ENCODE measurements around the gene CKAP4. TPM values are rescaled to one million over a fixed set of nuclear protein-coding genes. Genes with fewer than 3 reads are reported as not detected.

The CKAP4 gene
- total RNA-seq, 1 experiment from 2014 or later = 62.4 TPM

GRCh38 chr12:106226884-106227640 is 20.8 kb downstream of the CKAP4 start:
- Mint-ChIP-seq H3K36me3 (ENCODE audit: insufficient read depth in 1 of 3, low read depth in 3 of 3) (no peaks in the 10 kb centered on the region; a peak in 1 of 7 replicates), H3K27me3 (ENCODE audit: low read depth) (peaks cover 2% of the 10 kb centered on the region; the same call in 1 of the 2 replicates), H3K4me1 (peaks cover 5 to 6% of the 10 kb centered on the region in 2 experiments; a peak in 3 of 4 replicates), H3K4me3 (no peak overlapping the region), H3K9me3 (no peaks in the 10 kb centered on the region), H3K27ac (no peak overlapping the region)
- Histone ChIP-seq H3K18ac (ENCODE audit: insufficient read length, low read depth, low read length) (no peak overlapping the region), H3K23ac (ENCODE audit: insufficient read length, low read depth, low read length) (no peak overlapping the region), H2BK15ac (ENCODE audit: low read depth, low read length) (no peak overlapping the region), H2BK5ac (ENCODE audit: insufficient read length, low read length) (no peak overlapping the region), H3K27ac (ENCODE audit: insufficient read length, low read depth, low read length) (no peak overlapping the region), H2BK120ac (ENCODE audit: low read depth, low read length, poor library complexity, severe bottlenecking) (no peak overlapping the region), H2AFZ (ENCODE audit: low read length) (no peak overlapping the region), H4K20me1 (ENCODE audit: control insufficient read depth, insufficient read depth, insufficient read length) (no peaks in the 10 kb centered on the region), H4K5ac (ENCODE audit: insufficient read length, low read depth, low read length) (no peak overlapping the region), H2BK12ac (ENCODE audit: insufficient read length, low read depth, low read length) (no peak overlapping the region), H3K79me1 (ENCODE audit: insufficient read depth, low read depth, low read length, poor library complexity, severe bottlenecking) (no peaks in the 10 kb centered on the region), H3K4ac (ENCODE audit: low read depth, low read length) (no peak overlapping the region), H3K23me2 (ENCODE audit: insufficient read length, low read depth, low read length, poor library complexity, severe bottlenecking) (no peaks in the 10 kb centered on the region), H3K9me3 (ENCODE audit: control insufficient read depth, low read depth, low read length) (no peaks in the 10 kb centered on the region), H4K8ac (replicated peaks; ENCODE audit: insufficient read length, low read depth, low read length) (no peak overlapping the region), H3K14ac (ENCODE audit: insufficient read depth, low read length) (no peak overlapping the region), H3K9ac (ENCODE audit: extremely low read depth, insufficient read length, low read length) (no peak overlapping the region), H3T11ph (ENCODE audit: low read length) (no peak overlapping the region), H2AK5ac (ENCODE audit: insufficient read length, low read length) (no peak overlapping the region), H4K91ac (ENCODE audit: insufficient read length, low read depth, low read length) (no peak overlapping the region), H3K79me2 (ENCODE audit: insufficient read depth, low read length) (no peaks in the 10 kb centered on the region), H3K56ac (ENCODE audit: insufficient read length, low read depth, low read length) (no peak overlapping the region), H3K4me2 (ENCODE audit: insufficient read depth, insufficient read length, low read length) (no peak overlapping the region), H2BK20ac (ENCODE audit: low read depth, low read length, poor library complexity, severe bottlenecking) (no peak overlapping the region), H3K27me3 (ENCODE audit: insufficient read depth, low read length) (no peaks in the 10 kb centered on the region), H3K4me1 (ENCODE audit: insufficient read depth, low read length) (no peaks in the 10 kb centered on the region)
- peak; percentile 59 for DNase-seq
- WGBS (ENCODE audit: extremely low coverage, insufficient read length, low lambda C conversion rate) = no CpG with 5 or more reads among the region's 11 CpGs
- peak; percentile 74 for TF ChIP-seq CTCF (conservative IDR thresholded peaks at IDR 0.05)

Data from H9 (cell line).